ENCODE data around the gene CDC5L. TPM values are rescaled to one million over a fixed set of nuclear protein-coding genes. Genes with fewer than 3 reads are reported as not detected.

Gene CDC5L
- total RNA-seq, 1 experiment from 2014 or later, result 24.6 TPM

- H3K27ac ChIP-seq (ENCODE audit: low read depth, low read length), result no peak overlapping the region
- intact Hi-C loops (cut with micrococcal nuclease), result no loop called here
- H3K36me3 ChIP-seq (ENCODE audit: control insufficient read depth in 1 of 2, insufficient read depth in 2 of 2, low read length in 2 of 2), result peaks cover 48 to 60% of the 10 kb centered on the region in 2 experiments
- H4K20me1 ChIP-seq (ENCODE audit: insufficient read depth), result no peaks in the 10 kb centered on the region
- no peak overlapping the region for H2AFZ ChIP-seq (ENCODE audit: low read depth, low read length, poor library complexity, severe bottlenecking)
- H3K9ac ChIP-seq (ENCODE audit: low read length), result no peak overlapping the region
- no peak overlapping the region for H3K4me3 ChIP-seq (replicated peaks in 1 of 2; ENCODE audit: low read depth in 1 of 2, low read length in 2 of 2)
- H3K4me1 ChIP-seq (ENCODE audit: control insufficient read depth in 1 of 2, insufficient read depth in 2 of 2, low read length in 2 of 2), result no peaks in the 10 kb centered on the region
- H3K9me2 ChIP-seq (ENCODE audit: insufficient read depth), result no peaks in the 10 kb centered on the region
- TF ChIP-seq EGR1 (IDR thresholded peaks at IDR 0.05; ENCODE audit: low read depth), result no peak
- TF ChIP-seq ELF1 (IDR thresholded peaks at IDR 0.05; ENCODE audit: borderline replicate concordance, low read depth), result no peak
- no peak for TF ChIP-seq POLR2AphosphoS5 (IDR thresholded peaks at IDR 0.05; ENCODE audit: low read depth, low read length)
- no peak for TF ChIP-seq SRF (IDR thresholded peaks at IDR 0.05; ENCODE audit: low read depth)
- TF ChIP-seq REST (IDR thresholded peaks at IDR 0.05; ENCODE audit: low read depth), result no peak
- no peak for TF ChIP-seq SP1 (IDR thresholded peaks at IDR 0.05; ENCODE audit: low read depth)
- no peak for TF ChIP-seq TCF7L2 (IDR thresholded peaks at IDR 0.05; ENCODE audit: borderline replicate concordance, extremely low read depth, insufficient read depth, insufficient read length)
- H3K27me3 ChIP-seq (ENCODE audit: insufficient read depth, low read length), result no peaks in the 10 kb centered on the region
- ChIA-PET CTCF (interaction anchor here (1.6 kb wide), 1 partner anchor 61 kb away, joined by 3 read pairs; no protein-coding TSS in a partner anchor), POLR2A (no interaction called here), RAD21 (ENCODE audit: low non-redundant PET in 1 of 2, low total read pairs in 2 of 2, uncharacterized antibody in 2 of 2, unreplicated experiment in 2 of 2) (no interaction called here)
- ATAC-seq, result no peak
- H3K79me2 ChIP-seq (ENCODE audit: insufficient read depth, low read length), result peaks cover 48% of the 10 kb centered on the region
- H3K4me2 ChIP-seq (ENCODE audit: low read length), result no peak overlapping the region
- BruUV-seq (replicated peaks), result no TSS peak
- no peak for DNase-seq (ENCODE audit: low read depth, low spot score)
- H3K9me3 ChIP-seq (ENCODE audit: control insufficient read depth in 1 of 2, insufficient read depth in 1 of 2, low read depth in 1 of 2, low read length in 2 of 2), result no peaks in the 10 kb centered on the region
Observed at GRCh38 chr6:44395501-44395900, 8.0 kb downstream of the CDC5L start.
